K562 (cell line): Measurements from ENCODE around the gene MED17. TPM values are rescaled to one million over a fixed set of nuclear protein-coding genes. Genes with fewer than 3 reads are reported as not detected.

Experiments
- ATAC-seq: fragments of 200-7000 bp; cut with Tn5 transposase; 3 replicates; pipeline ENCODE4 v1.9.1; 2020; ENCODE audit warnings: moderate library complexity
- BruUV-seq: library from RNA; stranded (reverse); fragments of 400-500 nt; replicated peaks from 2 replicates; lab custom pipeline; 2021; lab: Mats Ljungman, UMichigan
- CTCF ChIA-PET: fragments of 300-600 bp; formaldehyde crosslinking; extraction: SDS; loops from one replicate; lab custom pipeline; 2021; ENCODE audit warnings: low intra/inter-chr PET ratio; lab: Yijun Ruan, JAX
- POLR2A ChIA-PET: fragments of 300-600, 350-650 bp; sonication (Branson Sonifier 250); formaldehyde crosslinking; extraction: SDS; loops from one replicate; lab custom pipeline; 2021; ENCODE audit warnings: antibody characterized with exemption, inconsistent platforms; lab: Yijun Ruan, JAX
- DNase-seq, 4 experiments: peaks; one replicate each; pipeline versions ENCODE4 v3.0.0 to v3.0.0-alpha.2; 2011 to 2018; ENCODE audit warnings: low spot score in 3 of 4, mixed read lengths in 3 of 4; ENCODE audit errors: extremely low read depth in 1 of 4
- FAIRE-seq: peaks from 2 replicates; lab custom pipeline; 2011; peaks lifted over from hg19 to GRCh38; lab: Jason Lieb, UNC
- H2AFZ ChIP-seq: 2 replicates; pipeline ENCODE4 v1.6.0; 2011; ENCODE audit warnings: low read depth, low read length, control low read depth, inconsistent platforms
- H3K27ac ChIP-seq: fragments of 200-600 bp; 3 replicates; pipeline ENCODE4 v1.8.0; 2011; ENCODE audit warnings: low read depth, mild to moderate bottlenecking, control low read depth, inconsistent platforms, low read length, moderate library complexity, mixed read lengths; ENCODE audit errors: extremely low read depth
- H3K27me3 ChIP-seq, 2 experiments: fragments of 300-600 bp in 1 of 2; 2 replicates in 1 of 2; 3 replicates in 1 of 2; pipeline versions ENCODE4 v1.6.0 to v1.8.0; 2011; ENCODE audit warnings: inconsistent platforms in 2 of 2, low read length in 2 of 2, mild to moderate bottlenecking in 1 of 2, mixed read lengths in 1 of 2, moderate library complexity in 1 of 2; ENCODE audit not compliant: control insufficient read depth in 2 of 2, insufficient read depth in 2 of 2
- H3K36me3 ChIP-seq: fragments of 300-600 bp; 3 replicates; pipeline ENCODE4 v1.8.0; 2011; ENCODE audit warnings: mild to moderate bottlenecking, low read length, inconsistent platforms; ENCODE audit not compliant: control insufficient read depth, insufficient read depth
- H3K4me1 ChIP-seq, 2 experiments: fragments of 200-600 bp in 1 of 2; replicated peaks in 1 of 2; 2 replicates in 1 of 2; 3 replicates in 1 of 2; pipeline versions ENCODE4 v1.5.1 to v1.8.0; 2011; ENCODE audit warnings: inconsistent platforms in 2 of 2, low read length in 2 of 2, mild to moderate bottlenecking in 1 of 2, mixed read lengths in 1 of 2, moderate library complexity in 1 of 2; ENCODE audit not compliant: control insufficient read depth in 2 of 2, insufficient read depth in 2 of 2
- H3K4me2 ChIP-seq: 2 replicates; pipeline ENCODE4 v1.6.1; 2011; ENCODE audit warnings: low read length, control low read depth, inconsistent platforms, mixed read lengths; ENCODE audit not compliant: insufficient read depth
- H3K4me3 ChIP-seq: fragments of 200-600 bp; sonication (generic), shearing (Covaris generic); 2 replicates; pipeline ENCODE4 v1.5.1; 2016; ENCODE audit warnings: control low read depth, inconsistent platforms
- H3K79me2 ChIP-seq: fragments of 200-600 bp; 3 replicates; pipeline ENCODE4 v1.8.0; 2011; ENCODE audit warnings: low read length, inconsistent platforms; ENCODE audit not compliant: control insufficient read depth, insufficient read depth
- H3K9ac ChIP-seq, 2 experiments: 2 replicates each; pipeline versions ENCODE4 v1.6.0 to v1.6.1; 2011; ENCODE audit warnings: low read depth in 2 of 2, low read length in 2 of 2, control low read depth in 1 of 2, inconsistent platforms in 1 of 2, mild to moderate bottlenecking in 1 of 2, mixed read lengths in 1 of 2; ENCODE audit not compliant: insufficient read depth in 1 of 2
- H3K9me1 ChIP-seq: one replicate; pipeline ENCODE4 v1.6.0; 2011; ENCODE audit warnings: inconsistent platforms, mild to moderate bottlenecking, low read length, moderate library complexity; ENCODE audit not compliant: control insufficient read depth, insufficient read depth
- H3K9me3 ChIP-seq: replicated peaks from 2 replicates; pipeline ENCODE4 v1.5.1; 2011; ENCODE audit warnings: low read depth, low read length, inconsistent platforms; ENCODE audit not compliant: control insufficient read depth, insufficient read depth
- H4K20me1 ChIP-seq: replicated peaks from 2 replicates; pipeline ENCODE4 v1.6.1; 2011; ENCODE audit warnings: low read length, inconsistent platforms, mixed read lengths; ENCODE audit not compliant: control insufficient read depth, insufficient read depth
- FOXJ3 ChIP-seq: sonication (generic); formaldehyde crosslinking; IDR thresholded peaks from 2 replicates; pipeline ENCODE4 v1.4.0; 2020; ENCODE audit warnings: mild to moderate bottlenecking, missing genetic modification reagents
- HMGXB4 ChIP-seq: sonication (generic); formaldehyde crosslinking; IDR thresholded peaks from 2 replicates; pipeline ENCODE4 v1.8.1; 2023; ENCODE audit warnings: mild to moderate bottlenecking, missing genetic modification reagents
- HNRNPH1 ChIP-seq: fragments of 200-400 bp; formaldehyde crosslinking; optimal IDR thresholded peaks from 2 replicates; pipeline ENCODE3; 2017; ENCODE audit warnings: low read depth, mild to moderate bottlenecking, low read length, moderate library complexity
- MNT ChIP-seq, 2 experiments: fragments of 450-650 bp; conservative IDR thresholded peaks; 2 replicates each; pipeline ENCODE4 v1.6.1; 2017; ENCODE audit warnings: mild to moderate bottlenecking in 2 of 2, moderate library complexity in 2 of 2
- NR4A1 ChIP-seq, 2 experiments: fragments of 250-450 bp in 1 of 2; fragments of 450-650 bp in 1 of 2; sonication (Bioruptor Pico) in 1 of 2; IDR thresholded peaks; 2 replicates each; pipeline versions ENCODE4 v1.4.0 to v1.6.1; 2016 to 2020; ENCODE audit warnings: mild to moderate bottlenecking in 2 of 2, missing compliant biosample characterization in 1 of 2, missing genetic modification characterization in 1 of 2, moderate library complexity in 1 of 2
- TEAD1 ChIP-seq, 2 experiments: fragments of 450-650 bp in 1 of 2; sonication (generic) in 1 of 2; formaldehyde crosslinking; IDR thresholded peaks; 2 replicates each; pipeline versions ENCODE4 v1.4.0 to v1.8.0; 2020 to 2022; ENCODE audit warnings: mild to moderate bottlenecking in 2 of 2, missing genetic modification reagents in 1 of 2
- ZNF121 ChIP-seq: sonication (generic); formaldehyde crosslinking; conservative IDR thresholded peaks from 2 replicates; pipeline ENCODE4 v1.8.0; 2022; ENCODE audit warnings: missing genetic modification reagents
- ZNF41 ChIP-seq: fragments of 250-450 bp; sonication (Bioruptor Pico); conservative IDR thresholded peaks from 2 replicates; pipeline ENCODE4 v1.4.0; 2020; ENCODE audit warnings: mild to moderate bottlenecking
- ZNF609 ChIP-seq: sonication (generic); formaldehyde crosslinking; IDR thresholded peaks from 2 replicates; pipeline ENCODE4 v1.8.1; 2023; ENCODE audit warnings: missing genetic modification reagents, mild to moderate bottlenecking, borderline replicate concordance
- ZNF644 ChIP-seq: fragments of 200-800 bp; sonication (Bioruptor generic); IDR thresholded peaks from 2 replicates; pipeline ENCODE4 v1.6.1; 2016; ENCODE audit warnings: low read depth, missing genetic modification characterization, missing compliant biosample characterization
- ZNF699 ChIP-seq: fragments of 250-450 bp; sonication (Bioruptor Pico); IDR thresholded peaks from 2 replicates; pipeline ENCODE4 v1.8.0; 2021; ENCODE audit warnings: mild to moderate bottlenecking, moderate library complexity; ENCODE audit not compliant: insufficient replicate concordance
- WGBS: fragments of 100-300 bp; shearing (Covaris generic); methylation state at CpG from one replicate; pipeline ENCODE4 v1.1.6; 2016; ENCODE audit warnings: low coverage, mixed read lengths; ENCODE audit not compliant: insufficient coverage; ENCODE audit errors: missing lambda C conversion rate; 5-methylcytosine and 5-hydroxymethylcytosine counted together
- in situ Hi-C: fragments of 300-500 bp; cut with MboI; formaldehyde crosslinking; loops from 4 replicates; pipeline ENCODE4 v1.15.0; 2018; ENCODE audit warnings: inconsistent platforms, mixed read lengths
- intact Hi-C: fragments of 100-400 bp; cut with micrococcal nuclease; formaldehyde crosslinking; loops from 2 replicates; pipeline ENCODE4 v1.14.2; 2022
- polyA plus RNA-seq, 8 experiments: library from polyadenylated mRNA; depleted of rRNA in 4 of 8; stranded (reverse) in 5 of 8; unstranded in 3 of 8; fragments of >200 nt; fragmentation: Nextera tagmentation in 2 of 8; fragmentation: Illumina TruSeq in 1 of 8; extraction: Ambion mirVana in 2 of 8; extraction: Trizol in 1 of 8; gene quantifications; 2 replicates each; pipeline versions ENCODE4 v1.2.1 to v1.2.3, GENCODE V29; 2011 to 2014; ENCODE audit warnings: inconsistent platforms in 1 of 8, missing spikeins in 1 of 8
- total RNA-seq, 7 experiments: library from RNA; depleted of rRNA in 6 of 7; stranded (reverse); fragments of >200 nt in 6 of 7; fragmentation: Illumina TruSeq in 2 of 7; extraction: Trizol in 2 of 7; gene quantifications; 2 replicates each; pipeline versions ENCODE4 v1.2.1 to v1.2.3, GENCODE V29; 2011 to 2021; ENCODE audit warnings: low replicate concordance in 1 of 7

MED17 gene
- total and polyA plus RNA-seq, 9 of the 15 experiments (the other 6 are each of a cell fraction or from before 2014, with no cell fraction given), result 6.7 to 34.7 (median 26.8) TPM

- no peak for TF ChIP-seq ZNF609
- TF ChIP-seq, all 486 proteins: peak for 0
Measured at GRCh38 chr11:93746101-93746500, 38.0 kb upstream of the MED17 start (continued).

GRCh38 chr11:93747122-93747521 is 37.0 kb upstream of the MED17 start:
- Histone ChIP-seq H4K20me1 (no peaks in the 10 kb centered on the region), H3K9me3 (no peaks in the 10 kb centered on the region), H3K79me2 (peaks cover 9% of the 10 kb centered on the region), H3K9ac (no peak overlapping the region), H3K27ac (no peak overlapping the region), H3K36me3 (peaks cover 8% of the 10 kb centered on the region; the same call in 2 of the 3 replicates), H3K4me1 (peaks cover 4 to 10% of the 10 kb centered on the region in 2 experiments; a peak in 3 of 5 replicates), H2AFZ (no peak overlapping the region), H3K4me2 (no peak overlapping the region), H3K9me1 (no peaks in the 10 kb centered on the region), H3K27me3 (no peaks in the 10 kb centered on the region), H3K4me3 (no peak overlapping the region)
- FAIRE-seq (no peak), ATAC-seq (no peak), DNase-seq (no peak)
- in situ Hi-C loops (no loop called here), intact Hi-C loops (no loop called here)
- 91% methylated on average over 1 of the region's 1 CpG for WGBS
- POLR2A ChIA-PET, result interaction anchor here (0.6 kb wide), 1 partner anchor 60 kb away, joined by 4 read pairs; no protein-coding TSS in a partner anchor
- CTCF ChIA-PET, result no interaction called here
- BruUV-seq, result no TSS peak
- no peak for TF ChIP-seq NR4A1 (CRISPR knock-in tag; IDR thresholded peaks at IDR 0.05)
- no peak for TF ChIP-seq NR4A1 (tag; IDR thresholded peaks at IDR 0.05)
- no peak for TF ChIP-seq HMGXB4 (CRISPR knock-in tag)
- TF ChIP-seq ZNF41 (CRISPR knock-in tag), result no peak
- TF ChIP-seq ZNF121 (CRISPR knock-in tag), result no peak
- TF ChIP-seq FOXJ3 (CRISPR knock-in tag), result no peak
- no peak for TF ChIP-seq ZNF699 (CRISPR knock-in tag)
- no peak for TF ChIP-seq HNRNPH1
- no peak for TF ChIP-seq TEAD1 (CRISPR knock-in tag; IDR thresholded peaks at IDR 0.05)
- no peak for TF ChIP-seq ZNF644 (tag)
- no peak for TF ChIP-seq MNT (conservative IDR thresholded peaks at IDR 0.05)
